Natural killer cell treated with Interleukin-12 subunit alpha and Interleukin-12 subunit beta and Interleukin-15 and Interleukin-18, amount 100 ng/mL, for 72 hours (primary cell): ENCODE data around the gene PTPN7. TPM values are rescaled to one million over a fixed set of nuclear protein-coding genes. Genes with fewer than 3 reads are reported as not detected.

Source experiments
- total RNA-seq, 2 donors: library from RNA; stranded (reverse); gene quantifications; one replicate each; pipeline ENCODE4 v1.2.3, GENCODE V29; 2022

The PTPN7 gene
- total RNA-seq, 2 donors from 2014 or later = 227 to 312 TPM

Other genes with a start within 250 kb of the PTPN7 start
- not detected for gene LMOD1, start 214.1 kb downstream of the PTPN7 start, total RNA-seq
- 10 to 100 TPM; 81.5 to 89.5 TPM for gene TIMM17A, start 205.1 kb downstream of the PTPN7 start, total RNA-seq
- gene RNPEP, start 178.0 kb downstream of the PTPN7 start, total RNA-seq = 10 to 100 TPM; 50.1 to 54.3 TPM
- gene ELF3, start 150.0 kb downstream of the PTPN7 start, total RNA-seq = under 1 TPM; 0.84 to 0.98 TPM
- gene GPR37L1, start 37.7 kb downstream of the PTPN7 start, total RNA-seq = not detected
- gene ARL8A, start 15.9 kb downstream of the PTPN7 start, total RNA-seq = 10 to 100 TPM; 68.0 to 80.0 TPM
- gene LGR6, start 33.2 kb upstream of the PTPN7 start, total RNA-seq = 1 to 10 TPM; 5.8 to 5.9 TPM
- 10 to 100 TPM; 49.0 to 55.5 TPM for gene UBE2T, start 181.3 kb upstream of the PTPN7 start, total RNA-seq
- gene PPP1R12B, start 188.1 kb upstream of the PTPN7 start, total RNA-seq = 10 to 100 TPM; 27.1 to 51.8 TPM